BJ (cell line): ENCODE measurements around the gene CYP3A5. TPM values are rescaled to one million over a fixed set of nuclear protein-coding genes. Genes with fewer than 3 reads are reported as not detected.

Experiments used
- CTCF ChIA-PET: fragments of 350-600 bp; formaldehyde crosslinking; extraction: SDS; loops from one replicate; lab custom pipeline; 2021; ENCODE audit warnings: antibody characterized with exemption, inconsistent platforms; lab: Yijun Ruan, JAX
- POLR2A ChIA-PET: fragments of 300-600 bp; sonication (Branson Sonifier 250); formaldehyde crosslinking; extraction: SDS; loops from one replicate; lab custom pipeline; 2021; ENCODE audit warnings: antibody characterized with exemption; lab: Charles Lee
- DNase-seq: peaks from one replicate; pipeline ENCODE4 v3.0.0-alpha.2; 2011; ENCODE audit warnings: low read depth
- H3K27me3 ChIP-seq: 2 replicates; pipeline ENCODE4 v1.6.0; 2011; ENCODE audit warnings: low read length; ENCODE audit not compliant: control insufficient read depth, insufficient read depth
- H3K36me3 ChIP-seq: 2 replicates; pipeline ENCODE4 v1.5.1; 2011; ENCODE audit warnings: low read length; ENCODE audit not compliant: control insufficient read depth, insufficient read depth
- H3K4me3 ChIP-seq: 2 replicates; pipeline ENCODE4 v1.5.1; 2011; ENCODE audit warnings: low read depth, mild to moderate bottlenecking, control low read depth, low read length
- CTCF ChIP-seq: IDR thresholded peaks from 2 replicates; pipeline ENCODE4 v1.5.1; 2011; ENCODE audit warnings: low read depth, mild to moderate bottlenecking, control low read depth, inconsistent platforms, low read length, moderate library complexity; ENCODE audit not compliant: insufficient read depth
- polyA plus RNA-seq: library from polyadenylated mRNA; depleted of rRNA; stranded (reverse); fragments of >200 nt; gene quantifications from 2 replicates; pipeline ENCODE4 v1.2.3, GENCODE V29; 2011

CYP3A5 gene
- polyA plus RNA-seq, 1 experiment = not detected

- TF ChIP-seq CTCF = no peak
- CTCF ChIA-PET = no interaction called here
- POLR2A ChIA-PET = no interaction called here
- no peak for DNase-seq
- H3K4me3 ChIP-seq = no peak overlapping the region
- H3K27me3 ChIP-seq = no peaks in the 10 kb centered on the region
- H3K36me3 ChIP-seq = no peaks in the 10 kb centered on the region
Observed at GRCh38 chr7:99648843-99649242, 31.0 kb downstream of the CYP3A5 start.

GRCh38 chr7:99645590-99645989 is 34.2 kb downstream of the CYP3A5 start:
- POLR2A ChIA-PET = no interaction called here

GRCh38 chr7:99644431-99644830 is 35.4 kb downstream of the CYP3A5 start:
- TF ChIP-seq CTCF = no peak
- ChIA-PET CTCF (no interaction called here), POLR2A (no interaction called here)
- Histone ChIP-seq H3K36me3 (no peaks in the 10 kb centered on the region), H3K27me3 (no peaks in the 10 kb centered on the region), H3K4me3 (no peak overlapping the region)
- DNase-seq = peak; percentile 17

More at GRCh38 chr7:99645590-99645989, 34.2 kb downstream of the CYP3A5 start:
- Histone ChIP-seq H3K36me3 (no peaks in the 10 kb centered on the region), H3K4me3 (no peak overlapping the region), H3K27me3 (no peaks in the 10 kb centered on the region)
- CTCF ChIA-PET = no interaction called here
- no peak for TF ChIP-seq CTCF
- no peak for DNase-seq

GRCh38 chr7:99643464-99643863 is 36.3 kb downstream of the CYP3A5 start:
- POLR2A ChIA-PET = no interaction called here
- Histone ChIP-seq H3K4me3 (no peak overlapping the region), H3K27me3 (no peaks in the 10 kb centered on the region), H3K36me3 (0 out of 2 replicates have a peak, but pooled peaks cover 1% of the 10 kb centered on the region)
- no peak for TF ChIP-seq CTCF
- no peak for DNase-seq
- CTCF ChIA-PET = no interaction called here

- Histone ChIP-seq H3K36me3 (0 out of 2 replicates have a peak, but pooled peaks cover 1% of the 10 kb centered on the region), H3K4me3 (no peak overlapping the region), H3K27me3 (no peaks in the 10 kb centered on the region)
- no peak for TF ChIP-seq CTCF
- ChIA-PET CTCF (no interaction called here), POLR2A (no interaction called here)
- no peak for DNase-seq
Observed at GRCh38 chr7:99642027-99642426, 37.8 kb downstream of the CYP3A5 start.
